ENCODE results near the gene KLHL29.

DNA sequence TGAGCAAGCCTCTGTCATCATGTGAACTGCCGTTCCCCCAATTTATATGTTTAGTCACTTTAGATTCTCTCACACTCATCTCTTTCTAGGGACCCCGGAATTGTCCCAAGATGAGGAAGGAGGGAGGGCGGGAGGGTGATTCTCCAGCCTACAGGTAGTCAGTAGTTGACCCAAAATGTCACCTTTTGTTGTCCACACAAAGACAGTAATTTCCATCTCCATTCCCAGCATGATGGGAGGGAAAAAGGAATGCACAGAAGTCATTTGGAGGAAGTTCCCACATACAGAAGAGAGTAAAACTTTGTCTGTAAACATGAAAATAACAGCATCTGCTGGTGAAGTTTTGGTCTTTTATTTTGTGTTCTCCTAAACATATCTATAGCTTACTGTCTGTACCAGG is 222.9 kb downstream of the KLHL29 start:
- TF ChIP-seq EZH2 (IDR thresholded peaks at IDR 0.05; ENCODE audit: low read length, unreplicated experiment) = no peak
- TF ChIP-seq, protein P1, sequence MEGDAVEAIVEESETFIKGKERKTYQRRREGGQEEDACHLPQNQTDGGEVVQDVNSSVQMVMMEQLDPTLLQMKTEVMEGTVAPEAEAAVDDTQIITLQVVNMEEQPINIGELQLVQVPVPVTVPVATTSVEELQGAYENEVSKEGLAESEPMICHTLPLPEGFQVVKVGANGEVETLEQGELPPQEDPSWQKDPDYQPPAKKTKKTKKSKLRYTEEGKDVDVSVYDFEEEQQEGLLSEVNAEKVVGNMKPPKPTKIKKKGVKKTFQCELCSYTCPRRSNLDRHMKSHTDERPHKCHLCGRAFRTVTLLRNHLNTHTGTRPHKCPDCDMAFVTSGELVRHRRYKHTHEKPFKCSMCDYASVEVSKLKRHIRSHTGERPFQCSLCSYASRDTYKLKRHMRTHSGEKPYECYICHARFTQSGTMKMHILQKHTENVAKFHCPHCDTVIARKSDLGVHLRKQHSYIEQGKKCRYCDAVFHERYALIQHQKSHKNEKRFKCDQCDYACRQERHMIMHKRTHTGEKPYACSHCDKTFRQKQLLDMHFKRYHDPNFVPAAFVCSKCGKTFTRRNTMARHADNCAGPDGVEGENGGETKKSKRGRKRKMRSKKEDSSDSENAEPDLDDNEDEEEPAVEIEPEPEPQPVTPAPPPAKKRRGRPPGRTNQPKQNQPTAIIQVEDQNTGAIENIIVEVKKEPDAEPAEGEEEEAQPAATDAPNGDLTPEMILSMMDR (conservative IDR thresholded peaks at IDR 0.05; ENCODE audit: low read depth, low read length) = no peak
